Motor neuron (in vitro differentiated cells): ENCODE results near the gene WDFY1. TPM values are rescaled to one million over a fixed set of nuclear protein-coding genes. Genes with fewer than 3 reads are reported as not detected.

Experiments used
- ATAC-seq, 8 experiments: fragments of 200-7000 bp; cut with Tn5 transposase; replicated peaks in 6 of 8; 2 replicates each; pipeline ENCODE4 v1.8.0; 2021; ENCODE audit warnings: mild to moderate bottlenecking in 8 of 8, moderate library complexity in 8 of 8
- H3K27ac ChIP-seq, 2 donors: fragments of 250-450 bp; sonication (Bioruptor Pico); 2 replicates each; pipeline ENCODE4 v1.9.0; 2021; ENCODE audit warnings: antibody characterized with exemption in 2 of 2, mild to moderate bottlenecking in 2 of 2, moderate library complexity in 1 of 2
- H3K4me1 ChIP-seq, 2 donors: fragments of 250-450 bp; sonication (Bioruptor Pico); replicated peaks in 1 of 2; 2 replicates each; pipeline ENCODE4 v1.6.1; 2021; ENCODE audit warnings: antibody characterized with exemption in 2 of 2, mild to moderate bottlenecking in 2 of 2, moderate library complexity in 1 of 2
- H3K4me3 ChIP-seq, 5 donors: fragments of 250-450 bp; sonication (Bioruptor Pico); 2 replicates each; pipeline ENCODE4 v1.9.0; 2021; ENCODE audit warnings: antibody characterized with exemption in 5 of 5, mild to moderate bottlenecking in 5 of 5, moderate library complexity in 4 of 5
- WGBS, 10 experiments: fragments of 450-650 bp; shearing (Covaris generic); methylation state at CpG; one replicate each; pipeline ENCODE4 v1.0.0; 2022; 5-methylcytosine and 5-hydroxymethylcytosine counted together
- in situ Hi-C, 9 experiments: fragments of 400-800 bp; cut with MboI; loops; one replicate each; pipeline ENCODE4 v1.15.0; 2021; ENCODE audit warnings: low sequenced_read_pairs in 9 of 9, low pct_unique_long_range_greater_than_20kb in 2 of 9; ENCODE audit not compliant: unreplicated experiment in 9 of 9
- total RNA-seq, 8 experiments: library from RNA; unstranded; fragments of 300-600 nt; gene quantifications; 2 replicates each; pipeline versions ENCODE4 v1.2.3 to v1.2.4, GENCODE V29; 2022

Gene WDFY1
- total RNA-seq, 8 experiments from 2014 or later, result 24.7 to 46.2 (median 30.0) TPM

GRCh38 chr2:223918671-223919134 lies 26.4 kb downstream of the WDFY1 start:
- H3K27ac ChIP-seq, result no peak overlapping the region

DNA sequence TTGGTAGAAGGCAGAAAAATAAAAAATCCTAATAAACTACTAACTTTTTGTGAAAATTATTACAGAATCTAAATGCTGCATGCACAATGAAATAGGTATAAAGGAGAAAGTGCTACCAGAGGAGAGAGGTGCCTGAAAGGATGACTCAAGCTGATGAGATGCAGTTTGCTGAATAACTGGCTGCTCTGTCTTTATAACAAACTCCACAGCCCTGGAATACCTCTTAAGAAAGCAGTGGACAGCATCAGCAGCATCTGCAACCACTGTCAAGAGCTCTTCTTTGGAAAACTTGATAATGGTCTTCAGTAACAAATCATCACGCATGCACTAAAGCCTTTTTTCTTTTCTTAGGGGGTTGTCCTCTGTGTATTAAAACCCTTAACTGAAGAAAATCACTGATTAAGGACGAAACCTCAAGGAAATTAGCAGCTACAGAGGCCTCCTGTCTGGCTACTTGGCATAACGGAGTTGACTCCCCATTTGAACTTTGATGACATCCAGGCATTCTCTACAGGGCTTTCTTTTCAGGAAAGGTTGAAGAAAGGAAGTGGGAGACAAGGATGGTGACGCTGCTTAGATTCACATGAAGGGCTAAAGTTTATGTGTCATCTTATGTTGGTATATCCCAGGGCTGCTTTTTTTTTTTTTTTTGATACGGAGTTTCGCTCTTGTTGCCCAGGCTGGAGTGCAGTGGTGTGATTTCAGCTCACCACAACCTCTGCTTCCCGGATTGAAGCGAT lies 28.8 kb downstream of the WDFY1 start:
- in situ Hi-C loops, result no loop called here
- Histone ChIP-seq H3K27ac (no peak overlapping the region), H3K4me3 (no peak overlapping the region), H3K4me1 (no peaks in the 10 kb centered on the region)
- ATAC-seq, result no peak
- 85 to 100% (median 95%) methylated on average over 1 to 7 of the region's 8 CpGs; no CpG with 5 or more reads in 1 of the 10 experiments for WGBS, 10 experiments

More at GRCh38 chr2:223918671-223919134, 26.4 kb downstream of the WDFY1 start:
- in situ Hi-C loops, result no loop called here
- no peak for ATAC-seq
- no peaks in the 10 kb centered on the region for H3K4me1 ChIP-seq
- WGBS, 10 experiments, result 68 to 100% (median 96%) methylated on average over 1 to 10 of the region's 11 CpGs; no CpG with 5 or more reads in 2 of the 10 experiments
- no peak overlapping the region for H3K4me3 ChIP-seq

- in situ Hi-C loops, result no loop called here
- 84 to 100% (median 90%) methylated on average over 2 to 3 of the region's 3 CpGs; no CpG with 5 or more reads in 2 of the 10 experiments for WGBS, 10 experiments
Measured at GRCh38 chr2:223915071-223915470, 30.1 kb downstream of the WDFY1 start.

GRCh38 chr2:223914324-223914723 lies 30.8 kb downstream of the WDFY1 start:
- Histone ChIP-seq H3K27ac (no peak overlapping the region), H3K4me3 (no peak overlapping the region), H3K4me1 (no peaks in the 10 kb centered on the region)
- in situ Hi-C loops, result no loop called here
- ATAC-seq, result no peak

More at GRCh38 chr2:223915071-223915470, 30.1 kb downstream of the WDFY1 start:
- H3K4me3 ChIP-seq, result no peak overlapping the region
- H3K27ac ChIP-seq, result no peak overlapping the region
- ATAC-seq, result no peak
- no peaks in the 10 kb centered on the region for H3K4me1 ChIP-seq

DNA sequence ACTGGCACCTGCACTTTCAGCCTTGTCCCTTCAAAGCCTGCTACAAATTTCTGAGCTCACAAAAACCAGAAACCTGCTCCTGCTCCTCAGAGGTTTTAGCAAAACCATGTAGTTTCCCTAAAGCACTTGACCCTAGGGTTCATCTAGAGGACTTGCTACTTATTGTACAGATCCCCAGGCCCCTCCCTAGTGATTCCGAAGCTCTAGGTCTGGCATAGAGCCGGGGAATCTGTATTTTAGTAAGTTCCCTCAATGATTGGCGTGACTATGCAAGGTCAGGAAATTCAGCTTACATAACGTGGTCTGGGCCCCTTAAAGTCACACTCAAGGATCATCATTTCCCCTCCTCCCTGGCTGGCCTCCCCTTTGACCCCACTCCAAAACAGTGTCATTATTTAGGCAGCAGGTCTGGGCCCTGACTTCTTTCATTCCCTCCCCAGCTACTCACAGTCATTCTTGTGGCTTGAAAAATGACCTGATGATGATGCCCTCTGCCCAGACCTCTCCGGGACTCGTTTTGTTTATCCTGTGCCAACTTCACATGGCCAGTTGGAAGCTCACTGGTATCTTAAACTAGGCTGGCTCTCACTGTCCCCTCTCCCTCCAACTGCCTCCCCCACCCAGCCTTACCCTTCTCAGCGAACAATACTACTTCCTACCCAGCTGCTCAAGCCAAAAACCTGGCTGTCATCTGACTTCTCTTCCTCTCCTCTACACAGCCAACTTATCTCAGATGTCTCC lies 36.0 kb downstream of the WDFY1 start:
- 80 to 100% (median 100%) methylated on average over 1 to 4 of the region's 7 CpGs; no CpG with 5 or more reads in 3 of the 10 experiments for WGBS, 10 experiments
- Histone ChIP-seq H3K4me3 (no peak overlapping the region), H3K4me1 (peaks cover 0 to 3% of the 10 kb centered on the region in 2 donors), H3K27ac (no peak overlapping the region)
- ATAC-seq, result no peak
- in situ Hi-C loops, result no loop called here

GRCh38 chr2:223908304-223908998 lies 36.7 kb downstream of the WDFY1 start:
- ATAC-seq, result no peak
- H3K27ac ChIP-seq, result no peak overlapping the region
- H3K4me1 ChIP-seq, result peaks cover 0 to 3% of the 10 kb centered on the region in 2 donors
- 33 to 100% (median 89%) methylated on average over 1 to 8 of the region's 8 CpGs for WGBS, 10 experiments
- no peak overlapping the region for H3K4me3 ChIP-seq
- in situ Hi-C loops, result no loop called here

- WGBS, 10 experiments, result 25 to 100% (median 91%) methylated on average over 1 to 2 of the region's 2 CpGs; no CpG with 5 or more reads in 3 of the 10 experiments
- in situ Hi-C loops, result no loop called here
Measured at GRCh38 chr2:223905996-223906395, 39.1 kb downstream of the WDFY1 start.

GRCh38 chr2:223901854-223902253 lies 43.3 kb downstream of the WDFY1 start:
- no peak overlapping the region for H3K4me3 ChIP-seq
- H3K27ac ChIP-seq, result no peak overlapping the region
- WGBS, 10 experiments, result 20 to 100% (median 82%) methylated on average over 1 to 2 of the region's 2 CpGs; no CpG with 5 or more reads in 3 of the 10 experiments
- no peak for ATAC-seq
- in situ Hi-C loops, result no loop called here
- H3K4me1 ChIP-seq, result no peaks in the 10 kb centered on the region

More at GRCh38 chr2:223905996-223906395, 39.1 kb downstream of the WDFY1 start:
- ATAC-seq, result no peak
- Histone ChIP-seq H3K27ac (no peak overlapping the region), H3K4me1 (peaks cover 0 to 3% of the 10 kb centered on the region in 2 donors), H3K4me3 (no peak overlapping the region)

DNA sequence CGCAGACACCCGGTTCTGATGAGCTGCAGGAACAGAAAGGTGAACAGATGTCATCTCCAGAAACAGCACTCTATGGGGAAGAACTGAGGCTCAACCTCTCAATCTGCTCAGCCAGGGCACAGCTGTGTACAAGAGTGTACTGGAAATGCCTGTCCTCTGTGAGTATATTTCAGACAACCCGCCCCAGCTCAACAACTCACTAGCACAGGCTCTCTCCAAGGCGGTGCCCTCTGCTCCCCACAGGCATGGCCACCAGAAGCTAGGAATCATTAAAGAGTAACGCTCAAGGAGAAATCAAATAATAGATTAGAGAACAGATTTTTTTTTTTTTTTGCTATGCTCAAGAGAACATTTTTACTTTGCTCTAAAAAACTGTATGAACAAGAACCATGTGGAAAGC lies 43.8 kb downstream of the WDFY1 start:
- in situ Hi-C loops, result no loop called here
- H3K4me1 ChIP-seq, result no peaks in the 10 kb centered on the region
- no peak overlapping the region for H3K4me3 ChIP-seq
- no peak overlapping the region for H3K27ac ChIP-seq
- ATAC-seq, result no peak
- 38 to 100% (median 96%) methylated on average over 1 to 4 of the region's 5 CpGs; no CpG with 5 or more reads in 3 of the 10 experiments for WGBS, 10 experiments

- Histone ChIP-seq H3K4me1 (no peaks in the 10 kb centered on the region), H3K4me3 (no peak overlapping the region), H3K27ac (no peak overlapping the region)
- 55 to 100% (median 83%) methylated on average over 1 of the region's 1 CpG; no CpG with 5 or more reads in 6 of the 10 experiments for WGBS, 10 experiments
- ATAC-seq, result no peak
- in situ Hi-C loops, result no loop called here
Measured at GRCh38 chr2:223900531-223900930, 44.6 kb downstream of the WDFY1 start.

DNA sequence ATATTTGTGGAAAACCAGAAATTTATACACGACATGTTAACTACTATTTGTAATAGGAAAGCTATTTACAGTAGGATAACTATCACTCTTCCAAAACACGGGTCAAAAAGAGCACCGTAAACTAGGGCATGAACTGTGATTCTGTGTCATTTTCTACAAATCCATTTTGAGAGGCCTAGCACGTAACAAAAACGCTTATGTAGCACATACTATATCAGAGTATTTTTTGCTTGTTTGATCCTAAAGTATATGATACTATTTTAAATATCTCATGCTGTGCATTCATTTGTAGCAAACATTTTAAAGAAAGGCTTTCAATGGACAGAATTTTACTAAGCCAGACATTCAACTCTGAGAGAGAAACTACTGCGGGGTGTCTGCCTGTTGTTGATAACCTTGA lies 45.1 kb downstream of the WDFY1 start:
- ATAC-seq, result no peak
- in situ Hi-C loops, result no loop called here
- Histone ChIP-seq H3K4me1 (no peaks in the 10 kb centered on the region), H3K27ac (no peak overlapping the region), H3K4me3 (no peak overlapping the region)
- 90 to 100% (median 95%) methylated on average over 1 to 6 of the region's 6 CpGs for WGBS, 10 experiments

GRCh38 chr2:223897669-223898330 lies 47.3 kb downstream of the WDFY1 start:
- Histone ChIP-seq H3K4me1 (no peaks in the 10 kb centered on the region), H3K27ac (no peak overlapping the region), H3K4me3 (no peak overlapping the region)
- no peak for ATAC-seq
- WGBS, 10 experiments, result 81 to 100% (median 100%) methylated on average over 1 to 4 of the region's 5 CpGs; no CpG with 5 or more reads in 2 of the 10 experiments
- in situ Hi-C loops, result no loop called here
